ENCODE data around the gene GTF3C5. TPM values are rescaled to one million over a fixed set of nuclear protein-coding genes. Genes with fewer than 3 reads are reported as not detected.
"Not testable (repeated sequence)": the region's sequence is repeated elsewhere in the genome, so short reads cannot be mapped to it uniquely, and the experiment has no call there.

GTF3C5 gene
- total RNA-seq, 2 donors from 2014 or later: 63.1 to 97.2 TPM

DNA sequence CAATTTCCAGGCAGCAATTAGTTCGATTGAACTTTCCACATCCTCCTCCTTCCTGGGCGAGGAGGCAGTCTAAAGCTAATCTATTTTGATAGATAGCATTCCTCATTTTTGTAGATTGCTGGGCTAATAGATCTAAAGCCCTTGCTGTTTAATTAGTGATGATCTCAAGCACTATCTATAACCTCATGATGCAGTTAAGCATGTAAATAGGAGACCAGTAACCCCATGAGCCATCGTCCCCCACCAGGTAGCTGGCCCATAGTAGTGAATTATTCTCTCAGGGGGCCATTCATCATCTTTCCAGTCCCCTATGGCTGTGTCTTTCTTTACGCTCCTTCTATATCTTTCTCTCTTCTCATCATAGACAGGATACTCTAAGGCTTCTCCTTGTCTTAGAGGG lies 45.9 kb downstream of the GTF3C5 start:
- H3K27me3 ChIP-seq (replicated peaks; ENCODE audit: insufficient read depth): no peaks in the 10 kb centered on the region
- TF ChIP-seq CTCF (IDR thresholded peaks at IDR 0.05): no peak
- no peak for TF ChIP-seq POLR2AphosphoS5 (IDR thresholded peaks at IDR 0.05)
- no peak for TF ChIP-seq POLR2A (IDR thresholded peaks at IDR 0.05)
- DNase-seq (ENCODE audit: low spot score): no peak
- H3K27ac ChIP-seq: no peak overlapping the region
- H3K9me3 ChIP-seq: no peaks in the 10 kb centered on the region
- no peaks in the 10 kb centered on the region for H3K36me3 ChIP-seq
- 91% methylated on average over 4 of the region's 4 CpGs for WGBS
- no peaks in the 10 kb centered on the region for H3K4me1 ChIP-seq (replicated peaks)
- intact Hi-C loops (cut with DNase I): no loop called here
- H3K4me3 ChIP-seq: no peak overlapping the region

- Histone ChIP-seq H3K4me1 (replicated peaks) (no peaks in the 10 kb centered on the region), H3K27me3 (replicated peaks; ENCODE audit: insufficient read depth) (no peaks in the 10 kb centered on the region), H3K4me3 (no peak overlapping the region), H3K9me3 (no peaks in the 10 kb centered on the region), H3K27ac (no peak overlapping the region), H3K36me3 (no peaks in the 10 kb centered on the region)
- WGBS: 76% methylated on average over 14 of the region's 14 CpGs
- no peak for DNase-seq (ENCODE audit: low spot score)
- intact Hi-C loops (cut with DNase I): no loop called here
- TF ChIP-seq POLR2AphosphoS5 (IDR thresholded peaks at IDR 0.05): no peak
- no peak for TF ChIP-seq POLR2A (IDR thresholded peaks at IDR 0.05)
- no peak for TF ChIP-seq CTCF (IDR thresholded peaks at IDR 0.05)
Observed at GRCh38 chr9:133078486-133078885, 47.7 kb downstream of the GTF3C5 start.

DNA sequence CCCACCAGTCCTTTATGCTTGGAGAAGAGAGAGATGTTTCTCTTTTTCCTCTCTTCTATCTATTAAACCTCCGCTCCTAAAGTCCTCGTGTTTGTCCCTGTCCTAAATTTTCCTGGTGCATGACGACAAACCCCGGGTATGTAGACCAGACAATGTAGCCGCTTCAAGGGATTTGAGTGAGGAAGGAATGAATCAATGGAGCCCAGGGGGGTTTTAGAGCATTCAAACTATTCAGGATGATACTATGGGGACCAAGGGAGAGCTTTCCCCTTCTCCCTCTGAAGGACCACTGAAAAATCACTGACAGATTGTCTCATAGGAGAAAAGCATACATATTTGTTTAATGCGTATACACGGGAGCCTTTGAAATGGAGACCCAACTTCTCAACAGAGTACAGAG lies 49.4 kb downstream of the GTF3C5 start:
- Histone ChIP-seq H3K9me3 (no peaks in the 10 kb centered on the region), H3K27me3 (replicated peaks; ENCODE audit: insufficient read depth) (no peaks in the 10 kb centered on the region), H3K27ac (no peak overlapping the region), H3K4me1 (replicated peaks) (no peaks in the 10 kb centered on the region), H3K36me3 (no peaks in the 10 kb centered on the region), H3K4me3 (no peak overlapping the region)
- TF ChIP-seq POLR2A (IDR thresholded peaks at IDR 0.05) (no peak), POLR2AphosphoS5 (IDR thresholded peaks at IDR 0.05) (no peak), CTCF (IDR thresholded peaks at IDR 0.05) (no peak)
- intact Hi-C loops (cut with DNase I): no loop called here
- no peak for DNase-seq (ENCODE audit: low spot score)
- WGBS: 68% methylated on average over 7 of the region's 7 CpGs

GRCh38 chr9:133080786-133081779 lies 50.3 kb downstream of the GTF3C5 start:
- H3K4me3 ChIP-seq; H3K27ac ChIP-seq; H3K4me1 ChIP-seq (replicated peaks); H3K27me3 ChIP-seq (replicated peaks; ENCODE audit: insufficient read depth); intact Hi-C loops (cut with DNase I); DNase-seq (ENCODE audit: low spot score); H3K9me3 ChIP-seq; H3K36me3 ChIP-seq: not testable (repeated sequence)
- WGBS: 91% methylated on average over 10 of the region's 18 CpGs

DNA sequence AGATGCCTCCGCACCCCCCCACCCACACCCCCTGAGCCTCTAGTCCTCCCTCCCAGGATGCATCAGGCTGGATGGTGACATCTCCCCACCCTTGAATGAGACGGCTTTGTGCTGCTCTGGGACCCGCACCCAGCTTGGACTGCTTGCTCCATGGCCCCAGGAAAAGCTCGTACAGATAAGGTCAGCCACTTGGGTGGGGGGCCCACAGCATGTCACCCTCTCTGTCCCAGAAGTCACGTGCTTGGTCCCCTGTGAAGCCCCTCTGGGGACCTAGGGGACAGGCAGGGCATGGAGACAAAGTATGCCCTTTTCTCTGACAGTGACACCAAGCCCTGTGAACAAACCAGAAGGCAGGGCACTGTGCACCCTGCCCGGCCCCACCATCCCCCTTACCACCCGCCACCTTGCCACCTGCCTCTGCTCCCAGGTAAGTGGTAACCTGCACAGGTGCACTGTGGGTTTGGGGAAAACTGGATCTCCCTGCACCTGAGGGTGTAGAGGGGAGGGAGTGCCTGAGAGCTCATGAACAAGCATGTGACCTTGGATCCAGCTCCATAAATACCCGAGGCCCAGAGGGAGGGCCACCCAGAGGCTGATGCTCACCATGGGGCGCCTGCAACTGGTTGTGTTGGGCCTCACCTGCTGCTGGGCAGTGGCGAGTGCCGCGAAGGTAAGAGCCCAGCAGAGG lies 51.3 kb downstream of the GTF3C5 start:
- H3K4me3 ChIP-seq; H3K36me3 ChIP-seq; H3K27ac ChIP-seq; H3K9me3 ChIP-seq; H3K27me3 ChIP-seq (replicated peaks; ENCODE audit: insufficient read depth); intact Hi-C loops (cut with DNase I); H3K4me1 ChIP-seq (replicated peaks); DNase-seq (ENCODE audit: low spot score): not testable (repeated sequence)
- WGBS: 84% methylated on average over 5 of the region's 12 CpGs

DNA sequence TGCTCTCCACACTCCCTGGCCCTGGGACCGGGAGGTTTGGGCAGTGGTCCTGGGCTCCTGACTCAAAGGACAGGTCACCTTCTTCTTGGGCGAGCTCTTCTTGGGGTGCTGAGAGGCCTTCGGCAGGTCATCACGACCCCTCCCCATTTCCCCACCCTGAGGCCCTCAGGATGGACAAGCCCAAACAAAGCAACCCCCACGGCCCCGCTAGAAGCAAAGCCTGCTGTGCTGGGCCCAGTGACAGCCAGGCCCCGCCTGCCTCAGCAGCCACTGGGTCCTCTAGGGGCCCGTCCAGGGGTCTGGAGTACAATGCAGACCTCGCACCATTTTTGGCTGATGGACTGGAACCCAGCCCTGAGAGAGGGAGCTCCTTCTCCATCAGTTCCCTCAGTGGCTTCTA lies 52.9 kb downstream of the GTF3C5 start:
- no CpG with 5 or more reads among the region's 9 CpGs for WGBS
- intact Hi-C loops (cut with DNase I); H3K4me3 ChIP-seq: not testable (repeated sequence)

GRCh38 chr9:133086212-133086860 lies 55.5 kb downstream of the GTF3C5 start:
- H3K36me3 ChIP-seq; H3K27me3 ChIP-seq (replicated peaks; ENCODE audit: insufficient read depth); H3K27ac ChIP-seq; H3K4me3 ChIP-seq; intact Hi-C loops (cut with DNase I); DNase-seq (ENCODE audit: low spot score); H3K9me3 ChIP-seq; H3K4me1 ChIP-seq (replicated peaks): not testable (repeated sequence)
- 80% methylated on average over 9 of the region's 17 CpGs for WGBS

More for the DNA sequence above, 52.9 kb downstream of the GTF3C5 start:
- not testable (repeated sequence) for H3K4me1 ChIP-seq (replicated peaks); H3K27me3 ChIP-seq (replicated peaks; ENCODE audit: insufficient read depth); H3K36me3 ChIP-seq; DNase-seq (ENCODE audit: low spot score); H3K9me3 ChIP-seq; H3K27ac ChIP-seq

All from prostate gland (tissue), 2 donors.